Activated CD8-positive, alpha-beta memory T cell treated with anti-CD3 and anti-CD28 coated beads, Interleukin-2, amount 50 U/mL, for 24 hours (primary cell): Measurements from ENCODE around the gene HELZ.

ENCODE experiments used
- DNase-seq: peaks from one replicate; pipeline ENCODE4 v3.0.0-alpha.2; 2020; ENCODE audit errors: extremely low read depth

Gene HELZ

DNA sequence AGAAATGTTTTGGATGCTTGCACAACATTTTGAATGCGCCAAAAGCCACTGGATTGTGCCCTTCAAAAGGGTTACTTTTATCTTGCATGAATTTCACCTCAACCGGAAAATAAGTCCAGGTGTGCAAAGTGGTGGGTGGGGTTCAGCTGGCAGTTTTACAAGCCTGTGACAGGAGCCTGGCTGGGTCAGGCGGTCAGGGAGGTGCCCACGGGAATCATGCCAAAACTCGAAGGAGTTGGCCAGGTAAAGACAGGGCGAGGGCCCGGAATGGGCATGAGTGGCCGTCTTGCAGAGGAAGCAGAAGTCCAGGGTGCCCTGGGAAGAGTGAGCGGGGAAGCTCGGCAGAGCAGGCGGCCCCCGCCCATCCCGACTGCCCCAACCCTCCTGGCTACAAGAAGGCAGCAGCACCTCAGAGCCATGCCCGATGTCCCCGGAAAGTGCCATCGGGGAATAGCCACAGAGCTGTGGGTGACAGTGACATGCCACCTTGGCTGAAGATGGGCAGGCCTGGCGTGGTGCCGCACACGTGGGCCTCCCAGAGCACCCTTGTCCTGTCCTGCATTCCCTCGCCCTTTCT, 219.7 kb downstream of the HELZ start:
- DNase-seq = no peak

DNA sequence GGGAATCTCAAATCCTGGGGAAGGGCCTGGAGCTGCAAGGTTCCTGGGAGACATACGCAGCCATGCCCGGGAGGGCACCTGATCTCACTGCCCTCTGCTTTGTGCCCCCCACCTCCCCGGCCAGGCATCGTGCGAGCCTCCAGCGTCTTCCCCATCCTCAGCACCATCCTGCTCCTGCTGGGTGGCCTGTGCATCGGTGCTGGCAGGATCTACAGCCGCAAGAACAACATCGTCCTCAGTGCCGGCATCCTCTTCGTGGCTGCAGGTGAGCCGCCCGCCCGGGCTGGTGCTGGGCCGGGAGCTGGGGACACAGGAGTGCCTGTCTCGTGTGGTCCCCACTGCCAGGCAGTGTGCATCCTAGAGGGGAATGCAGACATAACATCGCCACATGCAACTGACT, 220.3 kb downstream of the HELZ start:
- DNase-seq = no peak

GRCh38 chr17:67022451-67022810, 222.6 kb downstream of the HELZ start:
- DNase-seq = no peak

- no peak for DNase-seq
Measured at GRCh38 chr17:67021743-67022450, 223.1 kb downstream of the HELZ start.

- DNase-seq = no peak
Measured at GRCh38 chr17:67021196-67021595, 223.8 kb downstream of the HELZ start.
